NCI-H1930 (cell line): Measurements from ENCODE around the gene RAI14.
"Not testable (repeated sequence)": the region's sequence is repeated elsewhere in the genome, so short reads cannot be mapped to it uniquely, and the experiment has no call there.

Experiments
- DNase-seq, 2 experiments: peaks; one replicate each; lab custom pipeline; 2025; lab: John Stamatoyannopoulos, UW

Gene RAI14

GRCh38 chr5:34731435-34732232 is 75.5 kb downstream of the RAI14 start:
- no peak for DNase-seq

- no peak for DNase-seq
Measured at GRCh38 chr5:34734326-34734725, 78.2 kb downstream of the RAI14 start.

GRCh38 chr5:34735491-34736426 is 79.6 kb downstream of the RAI14 start:
- no peak for DNase-seq

- DNase-seq = no peak
Measured at GRCh38 chr5:34736445-34737115, 80.5 kb downstream of the RAI14 start.

GRCh38 chr5:34737731-34738130 is 81.6 kb downstream of the RAI14 start:
- DNase-seq = no peak

- no peak for DNase-seq
Measured at GRCh38 chr5:34738381-34738780, 82.3 kb downstream of the RAI14 start.

GRCh38 chr5:34740389-34740806 is 84.3 kb downstream of the RAI14 start:
- DNase-seq = no peak

- no peak for DNase-seq
Measured at GRCh38 chr5:34742061-34742460, 85.9 kb downstream of the RAI14 start.

- no peak for DNase-seq
Measured at GRCh38 chr5:34743878-34744277, 87.8 kb downstream of the RAI14 start.

- DNase-seq = no peak
Measured at GRCh38 chr5:34748431-34748830, 92.3 kb downstream of the RAI14 start.

GRCh38 chr5:34749431-34749873 is 93.3 kb downstream of the RAI14 start:
- no peak for DNase-seq

GRCh38 chr5:34750206-34750605 is 94.1 kb downstream of the RAI14 start:
- no peak for DNase-seq

GRCh38 chr5:34751807-34752736 is 95.9 kb downstream of the RAI14 start:
- peak in 1 of 2 experiments; percentile 51 for DNase-seq

- not testable (repeated sequence) for DNase-seq
Measured at GRCh38 chr5:34753236-34753635, 97.1 kb downstream of the RAI14 start.

- DNase-seq = no peak
Measured at GRCh38 chr5:34755926-34756325, 99.8 kb downstream of the RAI14 start.

GRCh38 chr5:34756781-34757624 is 100.9 kb downstream of the RAI14 start:
- no peak for DNase-seq

- no peak for DNase-seq
Measured at GRCh38 chr5:34758514-34758913, 102.4 kb downstream of the RAI14 start.

GRCh38 chr5:34759213-34759612 is 103.1 kb downstream of the RAI14 start:
- DNase-seq = not testable (repeated sequence)

- DNase-seq = no peak
Measured at GRCh38 chr5:34765662-34766061, 109.5 kb downstream of the RAI14 start.

- no peak for DNase-seq
Measured at GRCh38 chr5:34767180-34767579, 111.1 kb downstream of the RAI14 start.
